Right lung (tissue), 5 donors: Measurements from ENCODE around the gene NGRN. TPM values are rescaled to one million over a fixed set of nuclear protein-coding genes. Genes with fewer than 3 reads are reported as not detected.
"Not testable (repeated sequence)": the region's sequence is repeated elsewhere in the genome, so short reads cannot be mapped to it uniquely, and the experiment has no call there.

Experiments used
- DNase-seq, 2 donors: peaks; one replicate each; pipeline ENCODE4 v3.0.0-alpha.2; 2013
- polyA plus RNA-seq, 5 donors: library from polyadenylated mRNA; unstranded; fragments of 120-200 nt; gene quantifications; one replicate each; pipeline versions ENCODE4 v1.2.1 to v1.2.3, GENCODE V29; 2013; ENCODE audit warnings: inconsistent platforms in 1 of 5, low replicate concordance in 1 of 5; ENCODE audit not compliant: insufficient read length in 5 of 5, insufficient read depth in 1 of 5

The NGRN gene
- polyA plus RNA-seq, 5 donors = 105 to 122 (median 108) TPM

DNA sequence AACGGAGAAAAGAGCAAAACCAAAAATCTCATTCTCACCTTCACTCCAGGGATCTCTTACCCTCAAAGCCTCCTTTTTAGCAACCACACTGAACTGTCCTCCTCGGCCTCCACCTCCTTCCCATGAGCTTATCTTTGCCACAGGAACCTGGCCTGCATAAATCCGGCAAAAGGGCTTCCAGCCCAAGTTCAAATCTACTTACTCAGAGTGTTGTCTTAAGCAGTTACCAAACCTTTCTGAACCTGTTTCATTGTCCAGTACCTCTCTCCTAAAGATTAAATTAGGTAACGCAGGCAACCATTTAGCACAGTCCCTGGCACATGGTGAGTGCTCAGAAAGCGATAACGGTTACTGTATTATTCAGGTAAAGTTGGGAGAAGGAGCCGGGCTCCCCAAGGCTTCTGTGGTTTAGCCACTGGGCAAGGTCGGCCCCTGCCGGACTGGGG is 32.5 kb upstream of the NGRN start:
- peak in 1 of 2 donors; percentile 28 for DNase-seq

GRCh38 chr15:90233387-90234095 is 31.9 kb upstream of the NGRN start, which contains the start of gene CIB1:
CIB1 (minus strand) TSS chr15:90233941; CDS start chr15:90233885, 56 bp downstream.
- peak; percentile 96 to 97 for DNase-seq

GRCh38 chr15:90234096-90234988 is 31.1 kb upstream of the NGRN start, which contains the start of gene GDPGP1:
GDPGP1 (plus strand) TSS chr15:90234209; CDS start chr15:90240909, 6,700 bp downstream.
- DNase-seq = no peak

DNA sequence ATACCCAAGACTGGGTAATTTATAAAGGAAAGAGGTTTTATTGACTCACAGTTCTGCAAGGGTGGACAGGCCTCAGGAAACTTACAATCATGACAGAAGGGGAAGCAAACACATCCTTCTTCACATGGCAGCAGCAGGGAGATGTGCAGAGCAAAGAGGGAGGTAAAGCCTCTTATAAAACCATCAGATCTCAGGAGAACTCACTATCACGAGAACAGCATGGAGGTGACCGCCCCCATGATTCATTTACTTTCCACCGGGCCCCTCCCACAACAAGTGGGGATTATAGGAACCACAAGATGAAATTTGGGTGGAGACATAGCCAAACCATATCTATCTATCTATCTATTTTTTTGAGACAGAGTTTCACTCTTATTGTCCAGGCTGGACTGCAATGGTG is 26.1 kb upstream of the NGRN start:
- no peak for DNase-seq

DNA sequence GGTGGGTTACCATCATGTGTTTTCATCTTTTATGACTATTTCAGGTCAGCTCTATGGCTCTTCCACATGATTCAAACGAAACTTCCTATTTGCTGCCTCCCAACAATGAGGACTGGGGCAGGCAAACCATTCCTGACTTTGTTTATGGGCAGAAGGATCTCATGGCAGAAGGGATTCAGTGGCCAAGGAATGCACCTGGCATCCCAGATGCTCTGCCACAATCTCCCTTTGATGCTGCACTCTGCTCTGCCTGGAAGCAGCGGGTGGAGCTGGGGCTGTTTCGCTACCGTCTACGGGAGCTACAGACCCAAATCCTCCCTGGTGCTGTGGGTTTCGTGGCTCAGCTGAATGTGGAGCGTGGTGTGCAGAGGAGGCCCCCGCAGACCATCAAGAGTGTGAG is 24.6 kb upstream of the NGRN start:
- DNase-seq = no peak

GRCh38 chr15:90241343-90242192 is 23.9 kb upstream of the NGRN start:
- DNase-seq = no peak

DNA sequence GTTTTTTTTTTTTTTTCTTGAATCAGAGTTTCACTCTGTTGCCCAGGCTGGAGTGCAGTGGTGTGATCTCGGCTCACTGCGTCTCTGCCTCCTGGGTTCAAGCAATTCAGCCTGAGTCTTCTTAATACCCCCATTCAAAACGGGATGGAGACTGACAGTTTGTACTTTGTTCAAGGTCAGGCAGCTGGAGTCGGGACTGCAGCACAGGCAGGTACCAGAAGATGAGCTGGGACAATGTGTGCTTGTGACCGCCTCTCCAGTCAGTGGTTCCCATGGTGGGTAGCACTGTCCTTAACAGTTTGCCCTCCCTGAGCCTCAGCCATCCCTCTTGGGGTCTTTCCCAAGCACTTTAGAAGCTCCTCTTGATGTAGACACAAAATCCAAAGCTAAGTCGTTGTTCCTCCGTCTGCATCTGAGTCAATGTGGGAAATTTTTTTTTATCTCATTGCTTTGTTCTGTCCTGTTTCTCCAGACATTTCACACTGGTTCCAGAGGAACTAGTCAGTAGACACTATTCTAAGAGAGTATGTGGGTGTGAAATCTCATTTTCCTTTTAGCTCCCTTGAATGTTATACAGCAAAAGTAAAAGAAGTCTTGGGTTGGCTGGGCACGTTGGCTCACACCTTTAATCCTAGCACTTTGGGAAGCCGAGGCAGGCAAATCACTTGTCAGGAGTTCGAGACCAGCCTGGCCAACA is 21.4 kb upstream of the NGRN start:
- no peak for DNase-seq

DNA sequence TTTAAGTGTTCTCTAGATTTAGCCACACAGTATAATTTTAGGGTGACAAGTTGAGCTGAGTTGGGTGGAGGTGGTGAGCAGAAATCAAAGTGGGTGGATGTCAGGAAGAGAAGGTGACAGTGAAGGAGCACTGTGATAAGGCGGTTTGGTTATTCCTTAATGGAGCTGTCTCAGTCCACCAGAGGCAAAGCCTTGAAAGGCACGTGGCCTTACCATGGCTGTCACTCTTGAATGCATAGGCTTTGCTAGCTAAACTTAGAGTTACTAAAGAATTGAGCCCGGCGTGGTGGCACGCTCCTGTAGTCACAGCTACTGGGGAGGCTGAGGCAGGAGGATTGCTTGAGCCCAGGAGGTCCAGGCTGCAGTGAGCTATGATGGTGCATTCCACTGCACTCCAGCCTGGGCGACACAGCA is 16.7 kb upstream of the NGRN start:
- DNase-seq = no peak

DNA sequence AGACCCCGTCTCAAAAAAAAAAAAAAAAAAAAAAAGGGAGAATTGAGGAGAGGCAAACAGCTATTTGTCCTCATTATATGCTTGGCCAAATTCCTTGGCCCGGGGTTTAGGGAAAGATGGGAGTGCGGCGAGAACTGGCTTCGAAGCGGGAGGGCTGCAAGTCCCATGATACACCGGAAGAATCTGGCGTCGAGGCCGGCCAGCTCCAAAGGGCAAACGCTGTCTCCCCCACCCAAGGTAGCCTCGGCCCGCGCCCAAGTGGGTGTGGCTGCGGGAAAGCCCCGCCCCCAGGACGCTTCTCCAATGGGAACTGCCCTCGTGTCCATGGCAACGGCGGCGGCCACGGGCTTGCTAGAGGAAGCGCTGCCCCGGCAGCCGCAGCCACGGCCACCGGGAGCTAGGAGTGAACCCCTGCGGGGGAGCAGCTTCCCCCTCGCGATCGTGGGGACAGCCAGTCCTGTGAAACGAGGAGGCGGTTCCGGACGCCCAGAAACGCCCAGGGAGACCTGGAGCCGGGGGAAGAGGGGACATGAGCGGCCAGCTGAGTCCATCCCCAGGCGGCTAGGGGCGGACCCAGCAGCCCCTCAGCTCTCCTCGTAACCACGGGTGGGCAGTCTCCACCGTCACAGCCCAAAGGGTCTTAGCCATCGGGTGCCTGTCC is 16.1 kb upstream of the NGRN start, which contains the start of gene TTLL13:
TSS of gene TTLL13 (plus strand) at position 354 of the 661 bp plus-strand sequence. CDS start 1,075 bp downstream, outside the sequence.
- peak; percentile 85 to 89 for DNase-seq

GRCh38 chr15:90257776-90258175 is 7.7 kb upstream of the NGRN start:
- DNase-seq = no peak

- no peak for DNase-seq
Observed at GRCh38 chr15:90259524-90259923, 5.9 kb upstream of the NGRN start.

DNA sequence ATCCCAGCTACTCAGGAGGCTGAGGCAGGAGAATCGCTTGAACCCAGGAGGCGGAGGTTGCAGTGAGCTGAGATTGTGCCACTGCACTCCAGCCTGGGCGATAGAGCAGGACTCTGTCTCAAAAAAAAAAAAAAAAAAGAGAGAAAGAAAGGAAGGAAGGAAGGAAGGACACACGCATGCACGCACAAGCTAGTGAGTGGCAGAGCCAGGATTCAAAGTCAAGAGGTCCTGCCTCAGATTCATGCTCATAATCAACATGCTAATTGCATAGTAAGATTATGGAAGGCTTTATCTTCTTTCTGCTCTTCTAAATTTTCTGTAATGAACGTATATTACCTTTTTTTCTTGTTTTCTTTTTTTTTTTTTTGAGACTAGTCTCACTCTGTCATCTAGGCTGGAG is 4.7 kb upstream of the NGRN start:
- not testable (repeated sequence) for DNase-seq

- DNase-seq = no peak
Observed at GRCh38 chr15:90261811-90262210, 3.7 kb upstream of the NGRN start.

DNA sequence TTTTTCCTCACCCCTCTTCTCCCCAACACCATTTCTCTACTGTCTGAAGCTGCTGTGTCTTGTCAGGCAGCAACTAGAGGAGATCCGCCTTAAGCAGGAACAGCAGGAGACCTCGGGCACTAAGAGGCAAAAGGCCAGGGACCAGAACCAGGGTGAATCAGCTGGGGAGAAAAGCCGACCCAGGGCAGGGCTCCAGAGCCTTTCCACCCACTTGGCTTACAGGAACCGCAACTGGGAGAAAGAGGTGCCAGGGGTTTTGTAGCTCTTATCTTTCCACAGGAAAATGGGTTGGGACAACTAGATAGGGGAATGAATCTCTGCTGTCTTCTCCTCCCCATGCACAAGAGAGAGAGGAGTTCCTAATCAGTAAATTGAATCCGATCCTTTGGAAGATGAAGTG is 3.0 kb upstream of the NGRN start:
- no peak for DNase-seq

DNA sequence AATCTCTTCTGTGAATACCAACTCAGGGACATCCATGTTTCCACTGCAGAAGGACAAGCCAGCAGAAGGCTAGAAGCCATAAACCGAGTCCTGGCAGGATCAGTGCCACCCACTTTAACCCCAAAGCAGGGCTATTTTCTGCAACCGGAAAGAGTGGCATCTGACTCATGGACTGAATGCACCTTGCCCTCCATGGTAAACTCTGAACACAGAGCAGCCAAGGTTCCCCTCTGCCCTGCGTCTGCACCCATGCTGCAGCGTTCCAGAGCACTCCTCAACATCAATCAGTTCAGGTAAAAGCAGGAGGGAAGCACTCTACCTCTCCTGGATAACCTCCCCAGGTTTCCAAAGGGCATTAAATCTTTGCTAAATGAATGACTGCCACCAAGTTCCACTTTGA is 801 bp upstream of the NGRN start:
- no peak for DNase-seq

- DNase-seq = no peak
Observed at GRCh38 chr15:90266061-90266431, 574 bp downstream of the NGRN start.

DNA sequence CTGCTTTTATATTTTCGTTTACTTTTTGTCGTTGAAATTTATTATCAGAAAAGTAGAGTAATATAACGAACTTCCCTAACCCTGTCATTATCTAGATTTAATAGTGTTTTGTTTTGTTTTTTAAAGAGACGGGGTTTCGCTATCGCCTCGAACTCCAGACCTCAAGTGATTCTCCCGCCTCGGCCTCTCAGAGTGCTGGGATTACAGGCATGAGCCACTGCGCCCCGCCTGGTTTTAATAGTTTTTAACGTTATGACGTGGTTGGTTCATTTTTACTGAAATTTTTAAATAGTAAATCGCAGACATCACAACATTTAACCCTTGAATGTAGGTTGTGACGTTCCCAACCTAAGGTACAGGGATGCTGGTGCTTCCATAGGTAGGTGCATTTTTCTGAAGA is 1.0 kb downstream of the NGRN start:
- no peak for DNase-seq

DNA sequence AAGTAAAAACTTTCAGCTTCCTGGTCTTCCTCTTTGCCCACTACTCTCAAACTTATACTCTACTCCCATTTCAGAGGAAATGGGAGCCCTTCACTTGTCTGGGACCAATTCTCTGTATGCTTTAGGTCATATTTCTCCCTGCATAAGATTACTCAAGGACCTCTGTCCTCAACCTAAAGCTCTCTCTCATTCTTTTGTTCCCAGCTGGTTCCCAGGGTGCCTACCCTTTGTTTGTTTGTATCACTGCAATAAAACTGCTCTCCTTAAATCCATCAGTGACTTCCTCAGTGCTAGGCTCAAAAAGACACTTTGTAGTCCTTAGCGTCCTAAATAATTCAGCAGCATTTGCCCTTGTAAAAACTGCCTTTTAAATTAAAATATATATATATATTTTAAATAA is 2.9 kb downstream of the NGRN start:
- DNase-seq = no peak

DNA sequence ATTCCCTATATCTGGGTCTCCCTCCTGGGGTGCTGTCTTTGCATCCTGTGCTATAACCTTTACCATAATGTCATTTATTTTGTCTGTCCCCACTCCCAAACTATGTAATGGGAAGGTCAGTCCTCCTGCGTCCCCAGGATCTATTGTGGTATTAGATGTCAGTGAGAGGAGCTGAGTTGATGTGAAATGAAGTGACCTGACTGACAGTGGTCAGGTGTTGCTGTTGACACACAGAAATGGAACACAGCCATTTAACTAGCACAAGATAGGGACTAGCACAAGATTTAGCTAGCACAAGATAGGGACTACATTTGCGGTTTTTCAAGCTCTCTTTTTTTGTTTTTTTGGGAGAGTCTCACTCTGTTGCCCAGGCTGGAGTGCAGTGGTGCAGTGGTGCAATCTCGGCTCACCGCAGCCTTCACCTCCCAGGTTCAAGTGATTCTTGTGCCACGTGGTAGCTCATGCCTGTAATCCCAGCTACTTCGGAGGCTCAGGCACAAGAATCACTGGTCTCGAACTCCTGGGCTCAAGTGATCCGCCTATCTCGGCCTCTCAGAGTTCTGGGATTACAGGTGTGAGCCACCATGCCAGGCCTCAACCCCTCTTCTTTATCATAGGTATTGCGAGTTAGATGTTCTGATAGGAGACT is 5.2 kb downstream of the NGRN start:
- no peak for DNase-seq
